ENCODE results near the gene LRRC73.
"Not testable (repeated sequence)": the region's sequence is repeated elsewhere in the genome, so short reads cannot be mapped to it uniquely, and the experiment has no call there.

The LRRC73 gene

GRCh38 chr6:43491750-43492661 is 18.1 kb downstream of the LRRC73 start:
- no peak for DNase-seq

- no peak for DNase-seq
These were observed 19.6 kb downstream of the LRRC73 start for GRCh38 chr6:43490523-43490939.

GRCh38 chr6:43489277-43490072 is 20.7 kb downstream of the LRRC73 start:
- no peak for DNase-seq

GRCh38 chr6:43488667-43489276 is 21.4 kb downstream of the LRRC73 start:
- no peak for DNase-seq

GRCh38 chr6:43481591-43482236 is 28.4 kb downstream of the LRRC73 start:
- DNase-seq = no peak

GRCh38 chr6:43481075-43481474 is 29.1 kb downstream of the LRRC73 start:
- DNase-seq = no peak

DNA sequence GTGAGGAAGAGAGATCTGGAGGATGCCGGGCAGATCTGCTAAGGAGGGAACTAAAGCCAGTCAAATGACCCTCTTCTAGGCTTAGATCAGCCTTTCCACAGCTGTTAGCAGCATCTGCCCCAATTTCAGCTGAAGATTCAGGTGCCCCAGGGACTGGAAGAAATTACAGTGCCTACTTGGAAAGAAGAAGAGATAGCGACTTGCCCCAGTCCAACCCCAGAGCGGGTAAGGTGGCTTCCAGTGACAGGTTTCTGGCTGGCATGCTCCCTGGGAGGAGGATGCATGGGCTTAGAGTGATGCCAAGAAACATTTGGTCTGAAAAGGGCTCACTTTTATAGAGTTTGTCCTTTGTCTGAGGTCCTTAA is 32.2 kb downstream of the LRRC73 start:
- no peak for DNase-seq

GRCh38 chr6:43477235-43478007 is 32.7 kb downstream of the LRRC73 start, which contains the start of gene TJAP1:
TSS of gene TJAP1 (plus strand) at chr6:43477570. CDS start at chr6:43499002, 21,432 bp downstream.
- DNase-seq = peak; percentile 96

DNA sequence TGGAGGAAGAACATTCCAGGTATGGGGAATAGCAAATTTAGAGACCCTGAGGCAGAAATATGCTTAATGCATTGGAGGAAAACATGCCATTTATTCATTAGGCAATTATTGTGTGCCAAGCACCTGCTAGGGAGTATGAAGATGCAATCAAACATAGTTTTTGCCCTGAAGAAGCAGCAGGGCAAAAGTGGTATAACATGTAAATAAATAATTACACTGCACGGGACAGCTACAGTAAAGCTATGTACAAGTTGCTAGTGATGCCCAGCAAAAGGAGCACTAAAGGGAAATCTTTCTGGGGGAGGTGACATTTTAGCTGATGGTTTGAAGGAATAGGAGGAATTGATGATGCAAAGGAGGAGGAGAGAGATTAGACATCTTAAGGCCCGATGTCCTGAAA is 33.4 kb downstream of the LRRC73 start:
- DNase-seq = no peak

DNA sequence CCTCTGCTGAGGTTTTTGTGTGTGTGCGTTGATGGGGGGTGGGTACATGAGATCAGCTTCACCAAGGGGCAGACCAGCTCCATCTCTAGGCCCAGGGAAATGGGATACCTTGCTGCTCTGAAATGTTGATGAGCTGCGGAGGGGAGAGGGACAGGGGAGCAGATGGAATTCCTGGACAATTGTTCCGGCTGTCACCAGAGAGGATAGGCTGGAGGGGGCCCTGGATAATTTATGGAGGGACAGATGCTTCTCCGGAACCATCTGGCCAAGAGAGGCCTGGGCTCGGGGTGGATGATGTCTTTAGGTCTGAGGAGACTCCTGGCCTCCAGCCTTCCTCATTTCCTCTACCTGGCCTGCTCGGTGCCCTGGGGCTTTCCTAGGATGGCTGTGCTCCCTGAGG is 34.6 kb downstream of the LRRC73 start:
- DNase-seq = no peak

DNA sequence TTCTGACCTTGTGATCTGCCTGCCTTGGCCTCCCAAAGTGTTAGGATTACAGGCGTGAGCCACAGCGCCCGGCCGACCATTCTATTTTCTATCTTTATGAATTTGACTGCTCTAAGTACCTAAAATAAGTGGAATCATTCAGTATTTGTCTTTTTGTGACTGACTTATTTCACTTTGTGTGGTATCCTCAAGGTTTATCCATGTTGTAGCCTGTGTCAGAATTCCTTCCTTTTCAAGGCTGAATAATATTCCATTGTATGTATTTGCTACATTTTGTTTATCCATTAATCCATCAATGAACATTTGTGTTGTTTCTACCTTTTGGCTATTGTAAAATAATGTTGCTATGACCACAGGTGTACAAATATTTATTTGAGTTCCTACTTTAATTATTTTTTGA is 37.6 kb downstream of the LRRC73 start:
- no peak for DNase-seq

DNA sequence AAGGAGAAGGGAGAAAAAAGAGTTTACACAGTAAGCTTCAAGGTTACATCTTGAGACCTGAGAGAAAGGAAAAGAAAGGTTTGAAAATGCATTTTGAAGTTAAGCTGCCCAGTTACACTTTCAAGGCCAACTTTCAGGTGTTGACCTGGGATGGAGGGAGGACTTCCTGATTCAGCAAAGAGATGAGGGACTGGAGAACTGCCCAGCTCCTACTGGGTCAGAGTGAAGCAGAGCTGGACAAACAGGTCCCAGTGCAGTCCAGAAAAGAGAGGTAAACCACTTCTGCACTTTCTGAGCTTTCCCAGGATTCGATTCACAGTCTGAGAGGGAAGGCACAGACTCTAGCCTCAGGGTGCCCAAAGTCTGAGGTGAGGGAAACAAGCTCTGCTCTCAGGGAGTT is 38.7 kb downstream of the LRRC73 start:
- no peak for DNase-seq

DNA sequence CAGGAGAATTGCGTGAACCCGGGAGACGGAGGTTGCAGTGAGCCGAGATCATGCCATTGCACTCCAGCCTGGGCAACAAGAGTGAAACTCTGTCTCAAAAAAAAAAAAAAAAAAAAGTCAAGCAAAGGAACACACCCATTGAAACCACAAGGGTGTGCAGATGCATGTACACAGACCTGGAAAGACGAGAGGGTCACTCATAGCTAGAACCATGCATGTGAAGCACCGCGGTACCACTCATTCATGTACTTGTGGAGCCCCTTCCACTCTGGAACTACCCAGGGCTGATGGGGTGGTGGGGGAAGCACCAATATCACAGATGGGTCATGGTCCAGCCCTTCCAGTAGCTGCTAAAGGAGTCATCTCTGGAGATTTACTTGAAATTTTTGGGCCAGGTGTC is 40.2 kb downstream of the LRRC73 start:
- no peak for DNase-seq

DNA sequence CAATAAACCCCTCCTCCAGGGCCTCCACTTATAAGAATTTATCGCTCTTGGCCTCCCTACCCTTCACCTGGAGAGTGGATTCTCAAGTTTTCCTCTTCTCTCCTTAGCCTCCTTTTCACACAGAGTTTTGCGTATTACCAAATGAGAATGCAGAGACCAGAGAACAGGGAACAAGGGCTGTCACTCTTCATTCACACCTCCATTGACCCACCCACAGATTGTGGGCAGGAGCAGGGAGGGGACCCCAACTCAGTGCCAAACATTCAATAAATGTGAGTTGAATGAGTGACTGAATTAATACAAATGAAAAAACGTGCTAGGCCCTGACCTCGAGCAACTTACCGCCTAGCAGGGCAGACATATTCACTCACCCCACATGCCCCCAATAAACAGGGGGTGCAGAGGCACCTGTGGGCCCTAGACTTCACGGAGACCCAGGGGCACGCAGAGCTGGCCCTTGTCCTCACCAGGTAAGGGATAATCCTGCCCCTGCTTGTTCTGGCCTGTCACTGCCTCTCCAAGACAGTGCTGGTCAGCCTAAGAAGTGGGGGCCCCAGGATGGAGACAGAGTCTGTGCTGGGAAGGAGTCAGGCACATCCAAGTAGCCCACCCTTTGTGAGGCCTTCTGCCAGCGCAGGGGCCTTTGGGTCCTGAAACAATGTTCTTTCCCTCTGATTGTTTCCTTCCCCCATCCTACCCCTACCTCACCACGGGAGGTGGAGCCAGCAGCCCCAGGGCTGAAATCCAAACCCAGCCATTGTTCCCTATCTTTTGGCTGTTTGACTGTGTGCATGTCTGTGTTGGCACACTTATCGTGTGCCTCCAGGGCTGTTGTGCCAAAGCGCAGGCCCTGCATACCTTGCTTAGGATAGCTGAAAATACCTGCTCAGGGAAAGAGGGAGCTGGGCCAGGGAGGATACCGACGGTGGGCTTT is 41.1 kb downstream of the LRRC73 start:
- no peak for DNase-seq

DNA sequence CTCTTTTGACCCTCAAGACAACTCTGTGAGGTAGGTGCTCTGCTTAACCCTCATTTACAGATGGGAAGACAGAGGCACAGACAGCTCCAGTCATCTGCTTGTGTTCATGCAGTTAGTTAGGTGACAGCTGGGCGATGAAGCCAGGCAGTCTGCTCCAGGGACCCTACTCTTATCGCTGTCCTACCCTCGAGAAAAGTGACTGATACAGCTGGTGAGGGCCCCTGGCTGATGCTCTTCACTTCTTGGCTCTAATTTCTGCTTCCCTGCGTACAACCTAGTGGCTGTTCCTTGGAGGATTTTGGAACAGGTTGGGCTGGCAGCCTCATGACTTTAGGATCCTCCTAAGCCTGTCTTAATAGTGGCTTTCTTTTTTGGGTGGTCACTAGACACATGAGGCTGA is 41.9 kb downstream of the LRRC73 start:
- no peak for DNase-seq

DNA sequence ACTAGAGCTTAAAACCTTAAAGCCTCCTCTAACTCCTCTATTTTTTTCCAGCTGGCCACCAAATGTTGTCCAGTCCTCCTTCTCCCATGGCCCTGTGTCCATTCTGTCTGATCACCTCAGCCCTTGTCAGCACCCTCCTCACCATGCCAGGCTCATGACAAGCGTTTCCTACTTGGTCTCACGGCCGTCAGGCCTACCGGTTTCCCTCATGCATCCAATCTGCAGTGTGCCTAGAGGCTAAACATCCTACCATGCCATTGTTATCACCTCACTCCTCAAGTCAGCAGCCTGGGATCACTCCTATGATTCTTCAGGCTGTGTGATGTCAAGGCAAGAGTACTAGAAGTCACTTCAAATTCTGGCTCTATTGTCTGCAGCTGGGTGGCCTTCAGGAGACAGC is 42.4 kb downstream of the LRRC73 start:
- no peak for DNase-seq

GRCh38 chr6:43467265-43467664 is 42.9 kb downstream of the LRRC73 start:
- not testable (repeated sequence) for DNase-seq

- DNase-seq = no peak
These were observed 44.2 kb downstream of the LRRC73 start for GRCh38 chr6:43465948-43466347.

DNA sequence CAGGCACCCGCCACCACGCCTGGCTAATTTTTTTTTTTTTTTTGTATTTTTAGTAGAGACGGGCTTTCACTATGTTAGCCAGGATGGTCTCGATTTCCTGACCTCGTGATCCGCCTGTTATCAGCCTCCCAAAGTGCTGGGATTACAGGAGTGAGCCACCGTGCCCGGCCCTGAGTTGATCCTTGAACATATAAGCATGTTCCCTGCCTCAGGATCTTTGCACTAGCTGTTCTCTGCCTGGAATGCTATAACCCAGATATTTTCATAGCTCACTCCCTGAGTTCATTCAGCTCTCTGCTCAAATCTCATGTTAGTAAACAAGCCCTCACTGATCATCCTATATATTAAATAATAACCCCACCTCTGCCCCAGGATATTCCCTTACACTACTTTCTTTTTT is 45.8 kb downstream of the LRRC73 start:
- no peak for DNase-seq

GRCh38 chr6:43461936-43462335 is 48.2 kb downstream of the LRRC73 start:
- DNase-seq = no peak

- DNase-seq = no peak
These were observed 50.1 kb downstream of the LRRC73 start for GRCh38 chr6:43460032-43460431.
